ENCODE measurements around the gene ECHDC3.

The ECHDC3 gene

DNA sequence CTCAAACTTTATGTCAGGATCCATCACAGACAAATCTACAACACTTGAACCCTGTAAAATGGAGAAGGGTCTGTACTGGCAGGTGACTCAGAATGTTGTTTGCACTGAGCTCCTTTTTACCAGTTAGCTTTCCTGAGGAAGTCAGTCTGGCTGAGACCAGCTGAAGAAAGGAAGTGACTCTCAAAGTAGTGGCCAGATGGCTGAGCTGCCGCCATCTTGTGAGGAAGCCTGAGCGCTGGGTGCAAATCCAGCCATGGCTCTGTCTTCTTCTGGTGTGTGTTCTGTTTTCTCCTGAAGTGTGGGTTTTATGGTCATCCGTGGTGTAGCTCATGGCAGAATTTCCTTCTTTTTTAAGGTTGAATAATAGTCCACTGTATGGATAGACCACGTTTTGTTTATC, 25.5 kb upstream of the ECHDC3 start:
- TF ChIP-seq, protein P1, sequence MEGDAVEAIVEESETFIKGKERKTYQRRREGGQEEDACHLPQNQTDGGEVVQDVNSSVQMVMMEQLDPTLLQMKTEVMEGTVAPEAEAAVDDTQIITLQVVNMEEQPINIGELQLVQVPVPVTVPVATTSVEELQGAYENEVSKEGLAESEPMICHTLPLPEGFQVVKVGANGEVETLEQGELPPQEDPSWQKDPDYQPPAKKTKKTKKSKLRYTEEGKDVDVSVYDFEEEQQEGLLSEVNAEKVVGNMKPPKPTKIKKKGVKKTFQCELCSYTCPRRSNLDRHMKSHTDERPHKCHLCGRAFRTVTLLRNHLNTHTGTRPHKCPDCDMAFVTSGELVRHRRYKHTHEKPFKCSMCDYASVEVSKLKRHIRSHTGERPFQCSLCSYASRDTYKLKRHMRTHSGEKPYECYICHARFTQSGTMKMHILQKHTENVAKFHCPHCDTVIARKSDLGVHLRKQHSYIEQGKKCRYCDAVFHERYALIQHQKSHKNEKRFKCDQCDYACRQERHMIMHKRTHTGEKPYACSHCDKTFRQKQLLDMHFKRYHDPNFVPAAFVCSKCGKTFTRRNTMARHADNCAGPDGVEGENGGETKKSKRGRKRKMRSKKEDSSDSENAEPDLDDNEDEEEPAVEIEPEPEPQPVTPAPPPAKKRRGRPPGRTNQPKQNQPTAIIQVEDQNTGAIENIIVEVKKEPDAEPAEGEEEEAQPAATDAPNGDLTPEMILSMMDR (conservative IDR thresholded peaks at IDR 0.05; ENCODE audit: low read depth, low read length) = no peak
- no peak overlapping the region for H3K4me3 ChIP-seq (ENCODE audit: low read length)

DNA sequence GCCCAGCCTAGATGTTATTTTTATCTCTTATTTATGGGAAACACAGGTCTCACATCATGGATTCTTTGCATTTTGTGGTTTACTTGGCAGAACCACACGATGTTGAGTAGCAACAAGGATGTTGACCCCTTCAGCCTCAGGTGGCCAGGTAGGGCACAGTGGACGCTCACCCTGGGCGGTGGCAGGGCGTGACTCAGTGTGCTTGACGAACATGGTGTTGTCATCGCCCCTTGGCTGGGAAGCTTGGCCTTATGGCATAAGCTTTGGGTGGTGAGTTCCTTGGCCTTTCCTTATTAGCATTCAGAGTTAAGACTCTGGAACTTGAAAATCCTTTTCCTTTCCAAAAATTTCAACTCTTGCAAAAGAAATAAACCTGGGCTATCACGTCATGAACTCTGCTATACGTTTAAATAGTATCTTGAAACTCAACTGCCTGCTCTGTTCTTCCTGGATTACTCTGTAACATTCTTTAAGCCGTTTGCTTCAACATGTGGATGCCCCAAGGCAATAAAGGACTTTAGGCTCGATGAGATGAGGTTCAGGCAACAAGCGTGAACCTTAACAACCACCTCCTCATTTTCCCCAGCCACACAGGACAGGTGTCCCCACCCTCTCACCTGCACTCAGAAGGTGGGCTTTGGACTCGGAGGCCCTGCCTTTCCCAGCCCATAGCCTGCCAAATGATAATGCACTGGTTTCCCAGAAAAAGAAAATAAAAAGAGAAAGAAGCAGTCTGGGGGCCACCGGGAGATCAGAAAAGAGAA, 22.5 kb upstream of the ECHDC3 start:
- no peak for DNase-seq (ENCODE audit: low read depth)
- TF ChIP-seq, protein P1 (conservative IDR thresholded peaks at IDR 0.05; ENCODE audit: low read depth, low read length) = no peak
- H3K4me3 ChIP-seq (ENCODE audit: low read length) = no peak overlapping the region

More for the DNA sequence above, 25.5 kb upstream of the ECHDC3 start:
- DNase-seq (ENCODE audit: low read depth) = no peak

DNA sequence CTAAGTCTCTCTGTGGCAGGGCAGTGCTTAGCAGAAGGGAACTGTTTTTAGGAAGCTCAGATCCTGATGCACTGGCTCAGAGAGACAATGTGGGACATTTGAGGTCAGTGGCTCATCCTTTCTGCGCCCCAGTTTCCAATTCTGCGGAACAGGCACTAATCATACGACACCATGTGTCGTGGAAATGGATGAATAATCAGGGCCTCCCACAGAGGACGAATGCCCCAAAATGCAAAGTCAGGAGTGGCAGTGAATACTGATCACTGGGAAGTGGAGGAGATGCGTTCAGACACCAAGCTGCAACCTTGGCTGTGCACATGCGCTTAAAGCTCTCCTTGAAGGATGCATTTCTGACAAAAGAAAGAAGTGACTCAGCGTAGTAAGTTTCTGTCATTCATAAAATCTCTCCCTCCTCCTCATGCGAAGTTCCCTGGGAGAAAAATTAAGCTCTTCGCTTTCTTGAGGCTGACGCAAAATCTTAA, 21.9 kb upstream of the ECHDC3 start:
- H3K4me3 ChIP-seq (ENCODE audit: low read length) = no peak overlapping the region
- DNase-seq (ENCODE audit: low read depth) = no peak
- TF ChIP-seq, protein P1 (conservative IDR thresholded peaks at IDR 0.05; ENCODE audit: low read depth, low read length) = no peak

DNA sequence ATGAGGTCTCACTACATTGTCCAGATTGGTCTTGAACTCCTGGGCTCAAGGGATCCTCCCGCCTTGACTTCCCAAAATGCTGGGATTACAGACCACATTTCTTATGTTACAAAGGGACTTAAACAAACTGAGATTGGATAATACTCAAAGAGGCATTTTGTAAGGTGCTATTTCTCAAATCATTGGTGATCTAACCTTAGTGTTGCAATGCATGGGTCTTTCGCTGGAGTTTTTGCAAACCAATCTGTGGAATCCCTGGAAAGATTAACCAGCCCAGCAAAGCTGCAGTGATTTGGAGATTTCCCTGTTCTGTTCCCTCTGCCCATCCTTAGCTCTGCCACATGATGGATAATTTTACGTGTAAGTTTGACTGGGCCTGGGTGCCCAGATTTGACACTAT, 20.4 kb upstream of the ECHDC3 start:
- TF ChIP-seq, protein P1 (conservative IDR thresholded peaks at IDR 0.05; ENCODE audit: low read depth, low read length) = no peak
- DNase-seq (ENCODE audit: low read depth) = no peak
- H3K4me3 ChIP-seq (ENCODE audit: low read length) = no peak overlapping the region

DNA sequence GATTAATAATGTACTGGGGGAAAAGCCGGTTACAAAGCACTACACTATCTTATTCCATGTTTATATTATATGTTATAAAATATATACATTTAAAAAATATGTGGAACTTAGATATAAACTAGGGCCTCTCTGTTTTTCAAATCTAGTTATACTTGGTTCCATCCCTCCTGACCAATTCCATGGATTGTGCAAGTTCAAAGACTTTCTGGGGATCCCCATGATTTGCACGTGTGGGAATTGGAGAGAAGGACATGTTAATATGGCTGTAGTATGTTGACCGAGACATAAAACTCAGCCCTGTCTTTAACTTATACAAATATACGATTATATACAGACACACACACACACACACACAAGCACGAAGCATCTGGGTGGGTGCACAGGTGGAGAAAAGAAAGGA, 18.8 kb upstream of the ECHDC3 start:
- no peak for DNase-seq (ENCODE audit: low read depth)
- no peak overlapping the region for H3K4me3 ChIP-seq (ENCODE audit: low read length)
- TF ChIP-seq, protein P1 (conservative IDR thresholded peaks at IDR 0.05; ENCODE audit: low read depth, low read length) = no peak

DNA sequence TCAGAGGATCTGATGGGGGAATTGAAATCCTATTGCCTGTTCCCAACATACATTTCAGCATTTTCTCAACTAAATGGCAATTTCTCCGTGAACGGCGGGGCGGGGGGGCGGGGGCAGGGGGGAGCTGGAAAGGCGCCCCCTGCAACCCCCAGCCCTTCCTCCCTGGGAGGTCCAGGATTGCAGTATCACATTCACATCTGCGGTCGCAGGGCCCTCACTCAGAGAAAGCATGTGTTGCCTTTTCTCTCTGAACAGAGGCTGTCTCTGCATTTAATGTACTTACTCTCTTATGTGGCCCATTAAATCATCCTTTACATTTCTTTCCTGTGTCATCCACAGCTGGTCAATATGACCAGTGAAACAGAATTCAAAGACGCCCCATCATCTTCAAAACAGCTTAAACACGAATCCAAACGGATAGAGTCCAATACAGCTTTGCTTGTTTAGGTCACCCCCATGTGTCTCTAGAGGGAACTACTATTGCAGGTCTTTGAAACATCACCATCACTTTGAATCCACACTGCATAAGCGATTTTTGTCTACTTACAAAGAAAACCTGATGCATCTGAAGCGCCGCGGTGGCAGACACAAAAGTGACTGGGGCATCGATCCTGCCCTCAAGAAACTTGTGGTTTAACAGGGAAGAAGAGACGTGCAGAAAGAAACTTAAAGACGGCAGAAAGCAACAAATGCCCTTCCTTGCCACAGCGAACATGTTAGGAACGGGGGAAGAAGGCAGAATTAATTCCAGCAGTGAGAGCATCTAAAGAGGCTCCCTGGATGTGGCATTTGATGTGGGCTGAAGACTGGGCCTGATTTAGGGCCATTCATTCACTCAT, 17.0 kb upstream of the ECHDC3 start:
- TF ChIP-seq, protein P1 (conservative IDR thresholded peaks at IDR 0.05; ENCODE audit: low read depth, low read length) = peak; percentile 90
- DNase-seq (ENCODE audit: low read depth) = peak; percentile 22
- H3K4me3 ChIP-seq (ENCODE audit: low read length) = no peak overlapping the region
